ENCODE measurements around the gene CDS1. TPM values are rescaled to one million over a fixed set of nuclear protein-coding genes. Genes with fewer than 3 reads are reported as not detected.

Gene CDS1
- total and polyA plus RNA-seq, 10 donors, result 0.15 to 3.8 (median 1.4) TPM

DNA sequence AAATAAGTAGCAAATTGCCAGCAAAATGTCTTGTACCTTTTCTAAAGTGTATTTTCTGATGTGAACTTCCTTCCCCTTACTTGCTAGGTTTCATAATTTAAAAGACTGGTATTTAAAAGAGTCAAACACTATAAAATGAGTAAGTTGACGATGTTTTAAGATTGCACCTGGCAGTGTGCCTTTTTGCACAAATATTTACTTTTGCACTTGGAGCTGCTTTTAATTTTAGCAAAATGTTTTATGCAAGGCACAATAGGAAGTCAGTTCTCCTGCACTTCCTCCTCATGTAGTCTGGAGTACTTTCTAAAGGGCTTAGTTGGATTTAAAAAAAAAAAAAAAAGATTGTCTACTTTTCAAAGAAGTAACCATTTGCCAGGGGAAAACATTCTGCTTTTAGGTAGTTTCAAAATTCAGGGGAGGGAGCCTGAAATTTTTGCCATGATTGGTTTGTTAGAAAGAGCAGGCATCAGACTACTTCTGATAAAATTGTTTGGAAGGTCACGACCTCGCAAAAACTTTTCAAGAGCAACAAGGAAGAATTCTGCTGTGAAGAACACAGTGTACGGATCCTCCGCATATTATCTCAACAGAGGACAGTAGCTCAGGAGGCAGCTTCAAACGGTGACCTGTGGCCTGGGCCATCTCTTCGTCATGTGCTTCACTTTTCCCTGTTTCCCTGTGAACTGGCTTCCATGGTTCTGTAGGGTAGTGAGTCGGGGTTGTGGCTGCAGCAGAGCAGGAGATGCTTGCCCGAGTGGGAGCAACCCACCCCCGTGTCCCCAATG lies 66.1 kb downstream of the CDS1 start:
- Histone ChIP-seq H3K4me3 (no peak overlapping the region), H3K36me3 (no peaks in the 10 kb centered on the region), H3K4me1 (no peaks in the 10 kb centered on the region), H3K9me3 (no peaks in the 10 kb centered on the region), H3K27me3 (replicated peaks in 1 of 7) (no peaks in the 10 kb centered on the region), H3K27ac (no peak overlapping the region)
- intact Hi-C loops (cut with DNase I; ENCODE audit: low total_unique reads), result no loop called here
- 70 to 86% (median 77%) methylated on average over 10 of the region's 10 CpGs for WGBS, 5 donors
- TF ChIP-seq, protein P1, sequence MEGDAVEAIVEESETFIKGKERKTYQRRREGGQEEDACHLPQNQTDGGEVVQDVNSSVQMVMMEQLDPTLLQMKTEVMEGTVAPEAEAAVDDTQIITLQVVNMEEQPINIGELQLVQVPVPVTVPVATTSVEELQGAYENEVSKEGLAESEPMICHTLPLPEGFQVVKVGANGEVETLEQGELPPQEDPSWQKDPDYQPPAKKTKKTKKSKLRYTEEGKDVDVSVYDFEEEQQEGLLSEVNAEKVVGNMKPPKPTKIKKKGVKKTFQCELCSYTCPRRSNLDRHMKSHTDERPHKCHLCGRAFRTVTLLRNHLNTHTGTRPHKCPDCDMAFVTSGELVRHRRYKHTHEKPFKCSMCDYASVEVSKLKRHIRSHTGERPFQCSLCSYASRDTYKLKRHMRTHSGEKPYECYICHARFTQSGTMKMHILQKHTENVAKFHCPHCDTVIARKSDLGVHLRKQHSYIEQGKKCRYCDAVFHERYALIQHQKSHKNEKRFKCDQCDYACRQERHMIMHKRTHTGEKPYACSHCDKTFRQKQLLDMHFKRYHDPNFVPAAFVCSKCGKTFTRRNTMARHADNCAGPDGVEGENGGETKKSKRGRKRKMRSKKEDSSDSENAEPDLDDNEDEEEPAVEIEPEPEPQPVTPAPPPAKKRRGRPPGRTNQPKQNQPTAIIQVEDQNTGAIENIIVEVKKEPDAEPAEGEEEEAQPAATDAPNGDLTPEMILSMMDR (IDR thresholded peaks at IDR 0.05 in 8 of 11, conservative IDR thresholded peaks at IDR 0.05 in 3 of 11), result no peak
- TF ChIP-seq POLR2AphosphoS5 (IDR thresholded peaks at IDR 0.05) (no peak), POLR2A (IDR thresholded peaks at IDR 0.05) (no peak)
- no peak for DNase-seq

DNA sequence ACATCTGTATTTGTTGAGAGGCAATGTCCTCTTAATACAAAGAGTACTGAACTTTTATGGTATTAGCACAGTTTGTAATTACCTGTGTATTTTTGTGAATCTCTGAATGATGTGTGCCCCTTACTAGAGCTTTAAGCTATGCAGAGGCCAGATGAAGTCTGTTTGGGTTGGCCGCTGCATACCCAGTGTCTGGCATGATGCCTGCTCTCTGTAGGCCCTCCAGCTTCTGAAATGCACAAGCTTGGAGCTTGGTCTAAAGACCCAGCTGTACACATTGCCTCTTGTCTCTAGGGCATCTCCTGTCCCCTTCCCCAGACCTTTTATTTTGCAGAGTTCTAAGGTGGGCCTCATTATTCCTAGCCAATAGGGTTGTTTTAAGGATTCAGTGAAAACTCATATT lies 68.6 kb downstream of the CDS1 start:
- Histone ChIP-seq H3K4me3 (no peak overlapping the region), H3K27ac (no peak overlapping the region), H3K4me1 (no peaks in the 10 kb centered on the region), H3K27me3 (replicated peaks in 1 of 7) (no peaks in the 10 kb centered on the region), H3K36me3 (no peaks in the 10 kb centered on the region), H3K9me3 (peaks cover 0 to 2% (median 0%) of the 10 kb centered on the region in 8 donors)
- 79 to 100% (median 92%) methylated on average over 1 of the region's 1 CpG for WGBS, 5 donors
- TF ChIP-seq POLR2AphosphoS5 (IDR thresholded peaks at IDR 0.05) (no peak), POLR2A (IDR thresholded peaks at IDR 0.05) (no peak)
- TF ChIP-seq, protein P1 (IDR thresholded peaks at IDR 0.05 in 8 of 11, conservative IDR thresholded peaks at IDR 0.05 in 3 of 11), result no peak
- intact Hi-C loops (cut with DNase I; ENCODE audit: low total_unique reads), result no loop called here
- no peak for DNase-seq

DNA sequence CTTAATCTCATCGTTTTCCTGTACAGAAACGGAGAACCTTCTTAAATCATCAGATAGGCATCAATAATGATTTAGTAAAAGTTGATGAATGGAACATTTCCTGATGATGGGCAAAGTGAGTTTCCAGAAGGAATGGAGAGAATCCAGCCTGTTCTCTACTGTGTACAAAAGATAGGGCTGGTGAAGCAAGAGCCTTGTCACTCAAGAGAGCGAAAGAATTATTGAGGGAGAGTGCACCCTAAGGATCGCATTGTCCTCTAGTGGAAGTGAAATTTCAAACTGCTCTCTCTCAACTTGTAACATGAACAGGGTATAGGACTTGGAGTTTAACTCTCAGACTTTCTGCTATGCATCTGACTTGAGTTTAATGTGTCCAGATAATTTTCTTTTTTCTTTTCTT lies 69.6 kb downstream of the CDS1 start:
- no peaks in the 10 kb centered on the region for H3K36me3 ChIP-seq
- intact Hi-C loops (cut with DNase I; ENCODE audit: low total_unique reads), result no loop called here
- no peaks in the 10 kb centered on the region for H3K27me3 ChIP-seq (replicated peaks in 1 of 7)
- no peak for DNase-seq
- WGBS, 5 donors, result 88 to 95% (median 93%) methylated on average over 4 of the region's 4 CpGs
- no peak for TF ChIP-seq POLR2AphosphoS5 (IDR thresholded peaks at IDR 0.05)
- TF ChIP-seq, protein P1 (IDR thresholded peaks at IDR 0.05 in 8 of 11, conservative IDR thresholded peaks at IDR 0.05 in 3 of 11), result no peak
- no peak for TF ChIP-seq POLR2A (IDR thresholded peaks at IDR 0.05)
- no peak overlapping the region for H3K4me3 ChIP-seq
- no peaks in the 10 kb centered on the region for H3K4me1 ChIP-seq
- peaks cover 0 to 12% (median 1%) of the 10 kb centered on the region in 8 donors for H3K9me3 ChIP-seq
- H3K27ac ChIP-seq, result no peak overlapping the region

DNA sequence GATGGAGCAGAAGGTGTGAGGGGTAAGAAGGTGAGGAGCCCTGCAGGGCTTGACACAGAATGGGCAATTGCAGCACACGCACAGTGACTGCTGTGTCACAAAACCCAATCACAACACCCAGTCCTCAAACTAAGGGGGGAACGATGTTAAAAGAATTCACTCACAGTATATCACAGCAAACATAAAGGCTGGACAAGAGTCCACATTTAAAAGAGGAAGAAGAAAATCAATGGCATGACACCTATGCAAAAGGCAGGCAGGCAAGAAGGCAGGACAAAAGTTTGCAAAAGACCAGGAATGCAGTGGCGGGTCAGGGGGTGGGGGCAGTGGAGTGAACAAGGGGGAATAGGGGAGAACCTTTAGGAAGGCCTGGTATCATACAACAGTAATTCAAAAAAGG lies 77.7 kb downstream of the CDS1 start:
- no peak overlapping the region for H3K27ac ChIP-seq
- DNase-seq, result no peak
- intact Hi-C loops (cut with DNase I; ENCODE audit: low total_unique reads), result no loop called here
- no peaks in the 10 kb centered on the region for H3K27me3 ChIP-seq (replicated peaks in 1 of 7)
- H3K36me3 ChIP-seq, result peaks cover 0 to 10% (median 0%) of the 10 kb centered on the region in 6 donors
- H3K4me3 ChIP-seq, result no peak overlapping the region
- WGBS, 5 donors, result 89 to 97% (median 93%) methylated on average over 3 of the region's 3 CpGs
- TF ChIP-seq POLR2A (IDR thresholded peaks at IDR 0.05) (no peak), POLR2AphosphoS5 (IDR thresholded peaks at IDR 0.05) (no peak)
- TF ChIP-seq, protein P1 (IDR thresholded peaks at IDR 0.05 in 8 of 11, conservative IDR thresholded peaks at IDR 0.05 in 3 of 11), result no peak
- H3K9me3 ChIP-seq, result peaks cover 0 to 30% (median 11%) of the 10 kb centered on the region in 8 donors
- no peaks in the 10 kb centered on the region for H3K4me1 ChIP-seq

Measured in spleen (tissue), 11 donors.